GM19035 (cell line): ENCODE results near the gene TUBA4B.
"Not testable (repeated sequence)": the region's sequence is repeated elsewhere in the genome, so short reads cannot be mapped to it uniquely, and the experiment has no call there.

Source experiments
- ATAC-seq: cut with Tn5 transposase; IDR thresholded peaks from one replicate; pipeline ENCODE4 v1.9.1; 2021; ENCODE audit not compliant: unreplicated experiment

TUBA4B gene

GRCh38 chr2:219247678-219248642, 5.1 kb upstream of the TUBA4B start:
- ATAC-seq: no peak

DNA sequence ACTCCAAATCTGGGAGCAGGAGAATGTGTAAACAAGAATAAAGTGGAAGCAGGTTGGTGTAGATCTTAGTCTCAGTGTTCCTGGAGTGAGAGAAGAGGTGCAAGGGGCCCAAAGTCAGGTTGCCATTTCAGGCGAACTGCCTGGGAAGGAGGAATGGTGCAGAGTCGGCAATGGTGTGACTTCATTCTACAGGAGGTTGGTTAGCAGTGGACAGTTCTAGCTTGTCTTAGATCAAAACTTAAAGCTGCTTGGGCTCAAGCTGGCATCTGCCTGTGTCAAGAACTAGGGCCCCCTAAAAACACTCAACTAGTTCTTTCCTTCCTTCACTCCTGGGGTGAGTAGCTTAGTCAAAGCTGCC, 4.2 kb upstream of the TUBA4B start:
- ATAC-seq: no peak

DNA sequence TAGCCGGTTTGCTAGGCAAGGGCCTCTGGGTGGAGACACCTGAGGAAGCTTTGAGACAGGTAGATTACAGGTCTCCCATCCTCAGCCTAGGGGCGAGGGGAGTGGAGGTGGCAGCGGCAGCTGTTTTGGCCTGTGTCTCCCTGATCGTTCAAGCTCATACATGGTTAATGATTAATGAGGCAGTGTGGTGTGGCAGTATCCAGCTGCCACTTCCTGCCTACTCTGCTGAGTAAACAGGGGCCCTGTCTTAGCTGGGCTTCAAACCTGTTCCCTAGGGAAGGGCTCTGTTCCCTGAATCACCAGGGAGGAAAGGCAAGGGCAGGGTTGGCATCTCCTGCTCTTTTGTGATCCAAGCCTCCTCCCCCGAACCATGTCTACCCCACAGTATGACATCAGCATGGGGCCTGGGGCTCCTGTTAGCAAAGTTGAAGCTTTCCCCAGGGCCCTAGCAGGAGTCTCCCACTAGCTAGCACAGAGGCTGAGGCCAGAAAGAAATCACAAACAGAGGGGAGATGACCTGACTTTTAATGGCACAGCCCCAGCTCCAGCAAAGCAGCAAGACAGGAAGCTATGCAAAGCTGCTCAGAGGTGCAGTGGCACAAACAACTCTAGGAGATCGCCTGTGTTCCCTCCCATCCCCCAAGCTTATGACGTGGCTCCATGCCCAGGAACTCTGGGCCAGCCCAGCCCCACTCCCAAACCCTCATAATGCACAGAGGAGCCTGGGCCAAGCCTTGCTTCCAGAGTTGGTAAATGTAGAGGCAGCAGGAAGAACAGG, 3.7 kb upstream of the TUBA4B start:
- ATAC-seq: no peak

DNA sequence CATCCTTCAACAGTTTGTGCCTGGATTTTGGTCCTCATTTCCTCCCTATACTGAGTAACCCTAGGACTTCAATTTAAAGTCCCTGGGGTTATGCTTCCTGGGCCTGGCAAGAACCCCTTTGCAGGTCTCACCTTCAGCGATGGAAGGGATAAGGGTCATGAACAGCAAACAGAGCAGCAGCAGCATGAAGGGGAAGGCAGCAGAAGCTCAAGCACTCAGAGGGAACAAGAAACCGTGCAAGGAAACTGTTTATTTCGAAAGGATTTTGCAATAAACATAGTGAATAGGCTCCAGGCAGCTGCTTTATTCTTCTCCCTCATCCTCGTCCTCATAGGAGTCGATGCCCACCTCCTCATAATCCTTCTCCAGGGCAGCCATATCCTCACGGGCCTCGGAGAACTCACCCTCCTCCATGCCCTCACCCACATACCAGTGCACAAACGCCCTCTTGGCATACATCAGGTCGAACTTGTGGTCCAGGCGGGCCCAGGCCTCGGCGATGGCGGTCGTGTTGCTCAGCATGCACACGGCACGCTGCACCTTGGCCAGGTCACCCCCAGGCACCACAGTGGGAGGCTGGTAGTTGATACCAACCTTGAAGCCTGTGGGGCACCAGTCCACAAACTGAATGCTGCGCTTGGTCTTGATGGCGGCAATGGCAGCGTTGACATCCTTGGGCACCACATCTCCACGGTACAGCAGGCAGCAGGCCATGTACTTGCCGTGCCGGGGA, 2.8 kb upstream of the TUBA4B start:
- ATAC-seq: no peak

GRCh38 chr2:219251656-219252055, 1.4 kb upstream of the TUBA4B start:
- no peak for ATAC-seq

GRCh38 chr2:219252084-219252483, 959 bp upstream of the TUBA4B start:
- ATAC-seq: no peak

- peak; percentile 0 for ATAC-seq
These were observed 508 bp upstream of the TUBA4B start for GRCh38 chr2:219252570-219252899.

DNA sequence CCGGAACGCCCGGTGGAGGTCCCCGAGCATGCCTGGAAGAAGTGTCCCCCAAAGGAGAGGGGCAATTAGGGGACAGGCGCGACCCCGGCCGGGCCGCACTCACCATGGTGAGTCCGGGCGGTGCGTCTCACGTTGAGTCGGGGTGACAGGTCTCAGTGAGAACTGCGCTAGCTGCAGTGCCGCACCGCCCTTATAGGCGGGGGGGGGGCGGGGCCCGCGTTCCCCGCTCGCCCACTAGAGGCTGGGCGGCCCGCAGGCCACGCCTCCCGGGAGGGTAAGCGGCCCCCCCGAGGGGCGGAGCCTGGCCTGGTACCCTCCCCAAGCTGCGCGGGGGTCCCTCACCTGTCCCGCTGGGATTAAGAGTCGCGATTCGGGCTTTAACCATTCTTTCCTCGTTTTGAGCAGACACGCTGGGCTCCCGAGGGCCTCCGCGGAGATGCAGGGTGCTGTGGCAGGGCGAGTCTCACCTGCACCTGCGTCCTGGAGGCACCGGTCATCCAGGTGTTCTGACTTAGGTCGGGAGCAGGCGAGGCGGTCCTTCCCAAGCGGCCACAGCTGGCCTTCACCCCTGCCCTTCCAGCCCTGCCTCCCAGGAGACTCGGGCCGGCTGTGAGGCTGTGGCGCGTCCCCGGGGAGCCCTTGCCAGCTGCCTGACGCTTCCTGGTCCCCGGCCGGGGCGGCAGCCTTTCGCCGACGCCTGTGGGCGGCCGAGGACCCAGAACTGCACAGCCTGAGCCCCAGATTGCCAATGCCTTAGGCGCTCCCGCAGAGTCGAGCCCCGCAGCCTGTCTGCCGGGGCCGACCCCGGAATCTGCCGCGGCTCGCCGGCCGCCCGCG, 928 bp downstream of the TUBA4B start, which contains the start of gene TUBA4A:
TUBA4A (minus strand) TSS at position 166 of the 837 bp plus-strand sequence; CDS start at position 106, 60 bp downstream.
- ATAC-seq: peak; percentile 65

DNA sequence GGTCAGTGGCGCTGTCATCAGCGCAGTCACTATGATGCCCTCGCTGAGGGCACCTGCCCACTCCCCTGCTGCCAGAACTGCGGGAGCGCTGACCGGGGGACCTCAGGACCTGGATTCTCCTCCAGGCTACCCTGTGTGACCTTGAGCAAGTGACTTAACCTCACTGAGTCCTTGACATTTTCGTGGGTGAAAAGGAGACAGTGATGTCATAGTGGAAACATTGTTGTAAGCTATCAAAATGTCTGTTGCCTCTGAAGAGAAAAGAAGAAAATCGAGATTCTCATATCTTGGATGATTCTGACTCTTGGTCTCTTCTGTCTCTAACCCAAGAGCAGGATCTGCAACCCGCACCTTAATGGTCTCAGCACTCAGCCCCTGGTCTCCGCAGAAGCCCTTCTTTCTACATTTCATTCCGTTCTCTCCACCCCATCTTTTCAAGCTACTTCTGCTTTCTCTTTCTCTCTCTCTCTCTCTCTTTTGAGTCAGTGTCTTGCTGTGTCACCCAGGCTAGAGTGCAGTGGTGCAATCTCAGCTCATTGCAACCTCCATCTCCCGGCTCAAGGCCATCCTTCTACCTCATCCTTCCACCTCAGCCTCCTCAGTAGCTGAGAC, 1.7 kb downstream of the TUBA4B start:
- peak; percentile 31 for ATAC-seq

DNA sequence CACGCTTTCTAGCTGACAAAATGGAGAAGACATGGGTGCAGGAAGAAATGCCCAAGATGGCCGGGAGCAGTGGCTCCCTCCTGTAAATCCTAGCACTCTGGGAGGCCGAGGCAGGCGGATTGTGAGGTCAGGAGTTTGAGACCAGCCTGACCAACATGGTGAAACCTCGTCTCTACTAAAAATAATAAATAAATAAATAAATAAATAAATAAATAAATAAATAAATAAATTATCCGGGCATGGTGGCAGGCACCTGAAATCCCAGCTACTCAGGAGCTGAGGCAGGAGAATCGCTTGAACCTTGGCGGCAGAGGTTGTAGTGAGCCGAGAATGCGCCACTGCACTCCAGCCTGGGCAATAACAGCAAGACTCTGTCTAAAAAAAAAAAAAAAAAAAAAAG, 5.9 kb downstream of the TUBA4B start:
- not testable (repeated sequence) for ATAC-seq

DNA sequence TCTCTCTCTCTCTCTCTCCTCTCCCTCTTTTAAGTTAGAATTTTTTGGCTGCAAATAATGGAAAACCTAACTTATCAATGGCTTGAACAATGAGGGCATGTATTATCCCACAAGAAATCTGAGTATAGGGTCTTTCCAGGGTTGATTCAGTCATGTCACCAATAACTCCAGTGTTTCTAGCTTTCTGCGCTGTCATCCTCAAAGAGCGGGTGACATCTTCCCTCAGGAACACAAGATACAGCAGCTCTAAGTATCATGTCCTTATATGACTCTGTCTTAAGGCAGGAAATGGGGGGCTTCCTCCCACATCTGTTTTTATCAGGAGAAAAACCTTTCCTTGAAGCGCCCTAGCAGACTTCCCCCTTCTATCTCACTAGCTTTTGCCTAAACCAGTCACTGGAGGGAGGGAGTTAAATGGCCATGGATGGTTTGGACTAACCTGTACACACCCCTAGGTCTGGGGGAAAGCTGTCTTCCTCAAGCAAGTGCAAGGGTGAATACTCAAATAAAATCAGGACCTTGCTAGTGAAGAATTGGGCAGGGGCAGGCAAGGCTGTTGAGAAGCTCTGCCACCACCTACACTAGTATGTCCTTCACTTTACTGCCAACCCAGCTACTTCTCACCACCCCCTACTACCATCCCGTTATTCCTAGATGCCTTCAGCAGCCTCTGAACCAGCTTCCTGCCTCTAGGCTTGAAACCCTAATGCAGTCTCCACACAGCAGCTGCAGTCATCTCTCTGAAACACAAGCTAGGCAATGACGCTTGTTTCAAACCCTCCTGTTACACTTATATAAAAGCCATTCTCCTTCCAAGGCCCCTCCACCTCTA, 8.2 kb downstream of the TUBA4B start:
- ATAC-seq: no peak

- no peak for ATAC-seq
These were observed 13.2 kb downstream of the TUBA4B start for GRCh38 chr2:219266232-219266631.

GRCh38 chr2:219266886-219267285, 13.8 kb downstream of the TUBA4B start:
- ATAC-seq: no peak

DNA sequence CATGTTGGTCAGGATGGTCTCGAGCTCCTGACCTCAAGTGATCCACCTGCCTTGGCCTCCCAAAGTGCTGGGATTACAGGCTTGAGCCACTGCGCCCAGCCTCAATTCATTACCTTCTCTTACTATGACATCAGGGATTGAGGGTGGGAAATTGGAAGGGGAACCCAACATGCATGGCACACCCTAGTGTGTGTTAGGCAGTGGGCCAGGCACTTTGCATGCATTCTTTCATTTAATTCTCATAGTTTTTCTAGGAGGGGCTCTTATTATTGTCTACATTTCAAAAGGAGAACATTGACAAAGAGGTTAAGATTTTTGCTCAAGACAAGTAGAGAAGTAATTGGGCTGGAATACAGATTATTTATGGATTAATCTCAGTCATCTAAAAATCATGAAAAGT, 15.3 kb downstream of the TUBA4B start:
- no peak for ATAC-seq

DNA sequence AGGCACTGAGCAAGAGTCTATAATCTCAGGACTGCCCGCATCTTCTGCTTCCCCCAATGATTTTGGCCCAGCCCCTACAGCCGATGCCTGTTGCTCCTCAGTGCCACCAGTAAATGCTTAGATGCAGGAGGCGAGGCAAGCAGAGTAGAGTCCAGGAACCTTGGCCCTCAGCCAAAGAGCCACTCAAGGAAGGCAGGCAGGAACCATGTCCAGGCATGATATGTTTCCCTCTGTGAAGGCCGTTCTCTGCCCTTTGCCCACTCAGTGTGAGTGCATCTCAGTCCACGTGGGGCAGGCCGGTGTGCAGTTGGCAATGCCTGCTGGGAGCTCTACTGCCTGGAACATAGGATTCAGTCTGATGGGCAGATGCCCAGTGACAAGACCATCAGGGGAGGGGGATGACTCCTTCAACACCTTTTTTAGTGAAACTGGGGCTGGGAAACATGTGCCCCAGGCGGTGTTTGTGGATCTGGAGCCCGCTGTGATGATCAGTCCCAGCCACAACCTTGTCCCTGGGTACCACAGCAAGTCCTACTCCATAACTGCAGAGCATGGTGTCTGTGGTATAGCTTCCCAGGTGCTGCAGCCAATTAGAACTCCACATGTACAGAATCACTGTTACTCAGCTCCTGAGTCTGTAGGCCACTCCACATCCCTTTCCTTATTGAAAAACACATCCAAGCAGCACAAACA, 16.5 kb downstream of the TUBA4B start:
- no peak for ATAC-seq

- ATAC-seq: no peak
These were observed 17.0 kb downstream of the TUBA4B start for GRCh38 chr2:219270055-219270372.

GRCh38 chr2:219271021-219271420, 18.0 kb downstream of the TUBA4B start:
- ATAC-seq: no peak

GRCh38 chr2:219272356-219272755, 19.3 kb downstream of the TUBA4B start:
- ATAC-seq: no peak

DNA sequence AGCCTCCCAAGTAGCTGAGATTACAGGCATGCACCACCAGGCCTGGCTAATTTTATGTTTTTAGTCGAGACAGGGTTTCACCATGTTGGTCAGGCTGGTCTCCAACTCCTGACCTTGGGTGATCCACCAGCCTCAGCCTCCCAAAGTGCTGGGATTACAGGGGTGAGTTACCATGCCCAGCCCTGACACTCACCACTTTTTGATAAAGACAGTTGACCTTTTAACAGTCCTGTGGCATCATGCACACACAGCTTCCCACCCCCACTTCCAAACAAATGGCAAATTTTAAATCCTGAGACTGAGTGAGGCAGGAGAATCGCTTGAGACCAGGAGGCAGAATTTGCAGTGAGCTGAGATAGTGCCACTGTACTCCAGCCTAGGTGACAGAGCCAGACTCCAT, 20.0 kb downstream of the TUBA4B start:
- no peak for ATAC-seq
